Choroid plexus epithelial cell (primary cell): ENCODE results near the gene CCDC97.
"Not testable (repeated sequence)": the region's sequence is repeated elsewhere in the genome, so short reads cannot be mapped to it uniquely, and the experiment has no call there.

Source experiments
- DNase-seq: peaks from one replicate; pipeline ENCODE4 v3.0.0-alpha.2; 2010; ENCODE audit warnings: low read depth
- H3K4me3 ChIP-seq: 2 replicates; pipeline ENCODE4 v1.5.1; 2011; ENCODE audit warnings: low read depth, mild to moderate bottlenecking, control low read depth, low read length, moderate library complexity
- CTCF ChIP-seq: conservative IDR thresholded peaks from 2 replicates; pipeline ENCODE4 v1.5.1; 2011; ENCODE audit warnings: low read depth, mild to moderate bottlenecking, control low read depth, inconsistent platforms, low read length, moderate library complexity

CCDC97 gene

GRCh38 chr19:41364524-41365391 is 54.8 kb downstream of the CCDC97 start:
- TF ChIP-seq CTCF, result no peak
- peak overlapping the region; percentile 93 for H3K4me3 ChIP-seq
- DNase-seq, result peak; percentile 29

- no peak overlapping the region for H3K4me3 ChIP-seq
- DNase-seq, result no peak
- TF ChIP-seq CTCF, result peak; percentile 18
Measured at GRCh38 chr19:41366089-41366488, 56.1 kb downstream of the CCDC97 start.

- no peak overlapping the region for H3K4me3 ChIP-seq
- TF ChIP-seq CTCF, result no peak
- peak; percentile 88 for DNase-seq
Measured at GRCh38 chr19:41367848-41368301, 57.9 kb downstream of the CCDC97 start.

- DNase-seq, result no peak
- no peak for TF ChIP-seq CTCF
- H3K4me3 ChIP-seq, result no peak overlapping the region
Measured at GRCh38 chr19:41369769-41370168, 59.8 kb downstream of the CCDC97 start.

- H3K4me3 ChIP-seq, DNase-seq: not testable (repeated sequence)
Measured at GRCh38 chr19:41371119-41371518, 61.1 kb downstream of the CCDC97 start.

- DNase-seq, result no peak
- no peak overlapping the region for H3K4me3 ChIP-seq
- TF ChIP-seq CTCF, result no peak
Measured at GRCh38 chr19:41371541-41371940, 61.6 kb downstream of the CCDC97 start.

- no peak for DNase-seq
- TF ChIP-seq CTCF, result no peak
- no peak overlapping the region for H3K4me3 ChIP-seq
Measured at GRCh38 chr19:41372501-41372900, 62.5 kb downstream of the CCDC97 start.
